Tibial nerve (tissue), 4 donors: ENCODE results near the gene PCDHGB7. TPM values are rescaled to one million over a fixed set of nuclear protein-coding genes. Genes with fewer than 3 reads are reported as not detected.
"Not testable (repeated sequence)": the region's sequence is repeated elsewhere in the genome, so short reads cannot be mapped to it uniquely, and the experiment has no call there.

Source experiments
- DNase-seq, 2 donors: peaks; one replicate each; pipeline ENCODE4 v3.0.0-alpha.2; 2019; ENCODE audit warnings: low spot score in 2 of 2
- H3K27ac ChIP-seq, 4 donors: fragments of 200-600 bp; sonication (generic) in 3 of 4; one replicate each; pipeline ENCODE4 v1.5.1; 2017 to 2019; ENCODE audit warnings: mild to moderate bottlenecking in 1 of 4
- H3K27me3 ChIP-seq, 2 donors: fragments of 200-600 bp; sonication (generic) in 1 of 2; one replicate each; pipeline versions ENCODE4 v1.5.1 to v1.6.0; 2017 to 2019
- H3K36me3 ChIP-seq, 3 donors: fragments of 200-600 bp; sonication (generic); one replicate each; pipeline ENCODE4 v1.5.1; 2018 to 2019
- H3K4me1 ChIP-seq, 4 donors: fragments of 200-600 bp; sonication (generic) in 3 of 4; one replicate each; pipeline ENCODE4 v1.5.1; 2017 to 2019
- H3K4me3 ChIP-seq, 4 donors: fragments of 200-600 bp; sonication (generic) in 3 of 4; one replicate each; pipeline ENCODE4 v1.5.1; 2017 to 2019; ENCODE audit warnings: mild to moderate bottlenecking in 1 of 4, moderate library complexity in 1 of 4
- H3K9me3 ChIP-seq, 4 donors: fragments of 200-600 bp; sonication (generic) in 3 of 4; one replicate each; pipeline ENCODE4 v1.5.1; 2017 to 2019
- EP300 ChIP-seq, 2 donors: sonication (generic); formaldehyde crosslinking; IDR thresholded peaks; one replicate each; pipeline ENCODE4 v1.6.1; 2017; ENCODE audit warnings: antibody characterized with exemption in 2 of 2, mild to moderate bottlenecking in 1 of 2
- POLR2A ChIP-seq, 2 donors: fragments of 450-650 bp; IDR thresholded peaks; one replicate each; pipeline ENCODE4 v1.6.1; 2017; ENCODE audit warnings: antibody characterized with exemption in 2 of 2, mild to moderate bottlenecking in 2 of 2, moderate library complexity in 2 of 2
- WGBS, 2 donors: methylation state at CpG; one replicate each; pipeline ENCODE4 v1.1.5; 2018; 5-methylcytosine and 5-hydroxymethylcytosine counted together
- total RNA-seq, 4 donors: library from RNA; depleted of rRNA; stranded (reverse); fragments of >200 nt; gene quantifications; one replicate each; pipeline ENCODE4 v1.1.0, GENCODE V29; 2016
- TF ChIP-seq, protein P1 (sequence below), 5 experiments: fragments of 200-600 bp in 3 of 5; fragments of 450-650 bp in 2 of 5; sonication (generic) in 3 of 5; IDR thresholded peaks; one replicate each; pipeline ENCODE4 v1.5.1; 2016 to 2019; ENCODE audit warnings: antibody characterized with exemption in 5 of 5, mild to moderate bottlenecking in 3 of 5, moderate library complexity in 2 of 5

Gene PCDHGB7
- total RNA-seq, 4 donors from 2014 or later: 14.6 to 19.2 (median 18.0) TPM

DNA sequence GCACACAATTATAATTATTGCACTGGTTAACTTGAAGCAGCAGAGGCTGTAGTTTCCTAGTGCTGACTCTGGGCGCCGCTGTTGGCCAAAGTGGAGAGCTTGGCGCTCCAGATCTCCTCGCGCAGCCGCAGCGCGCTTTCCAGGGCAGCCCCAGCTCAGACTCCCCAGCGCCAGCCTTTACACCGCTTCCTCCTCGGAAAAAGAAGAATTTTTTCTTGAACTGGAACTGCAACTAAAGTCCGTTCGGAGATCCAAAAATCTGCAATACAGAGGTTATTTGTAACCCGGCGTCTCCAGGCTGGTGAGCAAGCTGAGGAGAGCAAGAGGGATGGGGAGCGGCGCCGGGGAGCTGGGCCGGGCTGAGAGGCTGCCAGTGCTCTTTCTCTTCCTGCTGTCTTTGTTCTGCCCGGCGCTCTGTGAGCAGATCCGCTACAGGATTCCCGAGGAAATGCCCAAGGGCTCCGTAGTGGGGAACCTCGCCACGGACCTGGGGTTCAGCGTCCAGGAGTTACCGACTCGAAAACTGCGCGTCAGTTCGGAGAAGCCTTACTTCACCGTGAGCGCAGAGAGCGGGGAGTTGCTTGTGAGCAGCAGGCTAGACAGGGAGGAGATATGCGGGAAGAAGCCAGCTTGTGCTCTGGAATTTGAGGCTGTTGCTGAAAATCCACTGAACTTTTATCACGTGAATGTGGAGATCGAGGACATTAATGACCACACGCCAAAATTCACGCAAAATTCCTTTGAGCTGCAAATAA lies 29.7 kb upstream of the PCDHGB7 start, which contains the start of gene PCDHGB4:
Gene PCDHGB4, plus strand, starts transcription at position 142 of the 755 bp plus-strand sequence. Its CDS starts 187 bp downstream, at position 329.
- not testable (repeated sequence) for H3K27me3 ChIP-seq, H3K4me3 ChIP-seq, H3K4me1 ChIP-seq, DNase-seq, H3K27ac ChIP-seq
- Histone ChIP-seq H3K36me3 (peaks cover 0 to 48% (median 0%) of the 10 kb centered on the region in 3 donors), H3K9me3 (peaks cover 3 to 97% (median 50%) of the 10 kb centered on the region in 4 donors)
- TF ChIP-seq, protein P1, sequence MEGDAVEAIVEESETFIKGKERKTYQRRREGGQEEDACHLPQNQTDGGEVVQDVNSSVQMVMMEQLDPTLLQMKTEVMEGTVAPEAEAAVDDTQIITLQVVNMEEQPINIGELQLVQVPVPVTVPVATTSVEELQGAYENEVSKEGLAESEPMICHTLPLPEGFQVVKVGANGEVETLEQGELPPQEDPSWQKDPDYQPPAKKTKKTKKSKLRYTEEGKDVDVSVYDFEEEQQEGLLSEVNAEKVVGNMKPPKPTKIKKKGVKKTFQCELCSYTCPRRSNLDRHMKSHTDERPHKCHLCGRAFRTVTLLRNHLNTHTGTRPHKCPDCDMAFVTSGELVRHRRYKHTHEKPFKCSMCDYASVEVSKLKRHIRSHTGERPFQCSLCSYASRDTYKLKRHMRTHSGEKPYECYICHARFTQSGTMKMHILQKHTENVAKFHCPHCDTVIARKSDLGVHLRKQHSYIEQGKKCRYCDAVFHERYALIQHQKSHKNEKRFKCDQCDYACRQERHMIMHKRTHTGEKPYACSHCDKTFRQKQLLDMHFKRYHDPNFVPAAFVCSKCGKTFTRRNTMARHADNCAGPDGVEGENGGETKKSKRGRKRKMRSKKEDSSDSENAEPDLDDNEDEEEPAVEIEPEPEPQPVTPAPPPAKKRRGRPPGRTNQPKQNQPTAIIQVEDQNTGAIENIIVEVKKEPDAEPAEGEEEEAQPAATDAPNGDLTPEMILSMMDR (IDR thresholded peaks at IDR 0.05): peak in 2 of 5 experiments; percentile 17 to 29
- 10 to 11% methylated on average over 23 to 24 of the region's 40 CpGs for whole genome bisulfite sequencing, 2 donors

DNA sequence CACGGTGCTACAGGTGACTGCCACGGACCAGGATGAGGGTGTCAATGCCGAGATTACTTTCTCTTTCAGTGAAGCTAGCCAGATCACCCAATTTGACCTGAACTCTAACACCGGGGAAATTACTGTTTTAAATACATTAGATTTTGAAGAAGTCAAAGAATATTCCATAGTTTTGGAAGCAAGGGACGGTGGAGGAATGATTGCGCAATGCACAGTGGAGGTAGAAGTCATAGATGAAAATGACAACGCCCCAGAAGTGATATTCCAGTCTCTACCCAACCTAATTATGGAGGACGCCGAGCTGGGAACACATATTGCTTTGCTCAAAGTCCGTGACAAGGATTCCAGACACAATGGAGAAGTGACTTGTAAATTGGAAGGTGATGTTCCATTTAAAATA lies 28.8 kb upstream of the PCDHGB7 start:
- Histone ChIP-seq H3K9me3 (peaks cover 7 to 97% (median 52%) of the 10 kb centered on the region in 4 donors), H3K27ac (no peak overlapping the region), H3K36me3 (peaks cover 0 to 46% (median 0%) of the 10 kb centered on the region in 3 donors), H3K4me1 (no peaks in the 10 kb centered on the region), H3K4me3 (no peak overlapping the region), H3K27me3 (no peaks in the 10 kb centered on the region)
- DNase-seq: no peak
- 53 to 58% methylated on average over 10 of the region's 10 CpGs for WGBS, 2 donors
- TF ChIP-seq EP300 (IDR thresholded peaks at IDR 0.05): no peak
- TF ChIP-seq POLR2A (IDR thresholded peaks at IDR 0.05): no peak
- TF ChIP-seq, protein P1 (IDR thresholded peaks at IDR 0.05): no peak

DNA sequence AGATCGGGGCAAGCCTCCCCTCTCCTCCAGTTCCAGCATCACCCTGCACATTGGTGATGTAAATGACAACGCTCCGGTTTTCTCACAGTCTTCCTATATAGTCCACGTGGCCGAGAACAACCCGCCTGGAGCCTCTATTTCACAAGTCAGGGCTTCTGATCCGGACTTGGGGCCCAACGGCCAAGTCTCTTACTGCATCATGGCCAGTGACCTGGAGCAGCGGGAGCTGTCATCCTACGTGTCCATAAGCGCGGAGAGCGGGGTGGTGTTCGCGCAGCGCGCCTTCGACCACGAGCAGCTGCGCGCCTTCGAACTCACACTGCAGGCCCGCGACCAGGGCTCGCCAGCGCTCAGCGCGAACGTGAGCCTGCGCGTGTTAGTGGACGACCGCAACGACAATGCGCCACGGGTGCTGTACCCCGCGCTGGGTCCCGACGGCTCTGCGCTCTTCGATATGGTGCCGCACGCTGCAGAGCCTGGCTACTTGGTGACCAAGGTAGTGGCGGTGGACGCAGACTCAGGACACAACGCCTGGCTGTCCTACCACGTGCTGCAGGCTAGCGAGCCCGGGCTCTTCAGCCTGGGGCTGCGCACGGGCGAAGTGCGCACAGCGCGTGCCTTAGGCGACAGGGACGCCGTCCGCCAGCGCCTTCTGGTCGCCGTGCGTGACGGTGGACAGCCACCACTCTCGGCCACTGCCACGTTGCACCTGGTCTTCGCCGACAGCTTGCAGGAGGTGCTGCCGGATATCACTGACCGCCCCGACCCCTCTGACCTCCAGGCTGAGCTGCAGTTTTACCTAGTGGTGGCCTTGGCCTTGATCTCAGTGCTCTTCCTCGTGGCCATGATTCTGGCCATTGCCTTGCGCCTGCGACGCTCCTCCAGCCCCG lies 28.1 kb upstream of the PCDHGB7 start:
- H3K9me3 ChIP-seq: peaks cover 8 to 97% (median 52%) of the 10 kb centered on the region in 4 donors
- H3K27ac ChIP-seq: no peak overlapping the region
- DNase-seq: no peak
- no peaks in the 10 kb centered on the region for H3K27me3 ChIP-seq
- H3K4me3 ChIP-seq: no peak overlapping the region
- 42% methylated on average over 51 to 76 of the region's 77 CpGs for WGBS, 2 donors
- TF ChIP-seq, protein P1 (IDR thresholded peaks at IDR 0.05): no peak
- no peak for TF ChIP-seq POLR2A (IDR thresholded peaks at IDR 0.05)
- no peak for TF ChIP-seq EP300 (IDR thresholded peaks at IDR 0.05)
- H3K36me3 ChIP-seq: peaks cover 0 to 43% (median 0%) of the 10 kb centered on the region in 3 donors
- H3K4me1 ChIP-seq: no peaks in the 10 kb centered on the region

DNA sequence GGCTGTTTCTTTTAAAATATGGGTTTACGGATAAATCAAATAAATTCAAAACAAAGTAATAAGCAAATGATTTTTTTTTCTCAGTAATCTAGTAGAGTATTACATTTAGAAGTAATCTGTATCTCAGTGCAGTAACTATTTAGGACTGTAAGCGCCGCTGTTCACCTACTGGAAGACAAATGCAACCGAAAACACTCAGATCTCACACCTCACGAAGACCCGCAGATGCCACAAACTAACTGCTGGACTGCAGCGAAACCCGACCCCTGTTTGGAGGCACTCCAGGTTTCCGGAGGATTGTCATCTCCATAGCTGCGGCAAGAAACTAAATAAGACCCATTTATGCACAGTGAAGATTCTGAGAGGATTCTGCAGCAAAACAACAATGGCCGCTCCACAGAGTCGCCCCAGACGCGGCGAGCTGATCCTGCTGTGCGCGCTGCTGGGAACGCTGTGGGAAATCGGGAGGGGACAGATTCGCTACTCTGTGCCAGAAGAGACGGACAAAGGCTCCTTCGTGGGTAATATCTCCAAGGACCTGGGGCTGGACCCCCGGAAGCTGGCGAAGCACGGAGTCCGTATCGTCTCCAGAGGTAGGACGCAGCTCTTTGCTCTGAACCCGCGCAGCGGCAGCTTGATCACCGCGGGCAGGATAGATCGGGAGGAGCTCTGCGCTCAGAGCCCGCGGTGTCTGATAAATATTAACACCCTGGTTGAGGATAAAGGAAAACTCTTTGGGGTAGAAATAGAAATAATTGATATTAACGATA lies 24.9 kb upstream of the PCDHGB7 start, which contains the start of gene PCDHGA8:
Gene PCDHGA8, plus strand, starts transcription at position 205 of the 770 bp plus-strand sequence. Its CDS starts 181 bp downstream, at position 386.
- H3K27me3 ChIP-seq: no peaks in the 10 kb centered on the region
- WGBS, 2 donors: 26 to 33% methylated on average over 38 of the region's 38 CpGs
- no peaks in the 10 kb centered on the region for H3K4me1 ChIP-seq
- H3K36me3 ChIP-seq: peaks cover 0 to 25% (median 0%) of the 10 kb centered on the region in 3 donors
- TF ChIP-seq EP300 (IDR thresholded peaks at IDR 0.05): no peak
- TF ChIP-seq, protein P1 (IDR thresholded peaks at IDR 0.05): no peak
- TF ChIP-seq POLR2A (IDR thresholded peaks at IDR 0.05): no peak
- H3K9me3 ChIP-seq: peaks cover 12 to 97% (median 50%) of the 10 kb centered on the region in 4 donors
- no peak within 1 kb of the TSS for H3K4me3 ChIP-seq
- DNase-seq: no peak
- no peak within 1 kb of the TSS for H3K27ac ChIP-seq
